ENCODE data around the gene TMBIM1.
A peak's percentile ranks its signal among the peaks of the same experiment; 100 is the strongest.
"Not testable (repeated sequence)": the region's sequence is repeated elsewhere in the genome, so short reads cannot be mapped to it uniquely, and the experiment has no call there.

TMBIM1 gene

GRCh38 chr2:218317835-218318234, 25.5 kb upstream of the TMBIM1 start:
- no peak for DNase-seq

GRCh38 chr2:218317303-218317630, 25.0 kb upstream of the TMBIM1 start:
- no peak for DNase-seq

GRCh38 chr2:218315397-218315796, 23.1 kb upstream of the TMBIM1 start:
- DNase-seq, result no peak

- not testable (repeated sequence) for DNase-seq
Measured at GRCh38 chr2:218314764-218315163, 22.5 kb upstream of the TMBIM1 start.

- no peak for DNase-seq
Measured at GRCh38 chr2:218313356-218313755, 21.1 kb upstream of the TMBIM1 start.

- no peak for DNase-seq
Measured at GRCh38 chr2:218312267-218312756, 20.0 kb upstream of the TMBIM1 start.

GRCh38 chr2:218311541-218312266, 19.4 kb upstream of the TMBIM1 start:
- not testable (repeated sequence) for DNase-seq

- DNase-seq, result no peak
Measured at GRCh38 chr2:218310853-218311540, 18.7 kb upstream of the TMBIM1 start.

- no peak for DNase-seq
Measured at GRCh38 chr2:218307415-218308090, 15.2 kb upstream of the TMBIM1 start.

- DNase-seq, result no peak
Measured at GRCh38 chr2:218306184-218306920, 14.0 kb upstream of the TMBIM1 start.

GRCh38 chr2:218305383-218305782, 13.1 kb upstream of the TMBIM1 start:
- DNase-seq, result no peak

GRCh38 chr2:218301176-218301819, 9.0 kb upstream of the TMBIM1 start:
- peak; percentile 92 for DNase-seq

- DNase-seq, result no peak
Measured at GRCh38 chr2:218300141-218300540, 7.8 kb upstream of the TMBIM1 start.

- no peak for DNase-seq
Measured at GRCh38 chr2:218298314-218298875, 6.1 kb upstream of the TMBIM1 start.

GRCh38 chr2:218296847-218297246, 4.5 kb upstream of the TMBIM1 start:
- DNase-seq, result no peak

GRCh38 chr2:218296200-218296599, 3.9 kb upstream of the TMBIM1 start:
- no peak for DNase-seq

GRCh38 chr2:218295029-218295428, 2.7 kb upstream of the TMBIM1 start:
- DNase-seq, result no peak

- DNase-seq, result no peak
Measured at GRCh38 chr2:218294430-218295022, 2.2 kb upstream of the TMBIM1 start.

- DNase-seq, result no peak
Measured at GRCh38 chr2:218293715-218294429, 1.6 kb upstream of the TMBIM1 start.

- peak; percentile 42 for DNase-seq
Measured at GRCh38 chr2:218291318-218292047, 820 bp downstream of the TMBIM1 start.

Measured in CD4-positive, alpha-beta T cell treated with Interleukin-17A for 1 hour (primary cell).